DOHH2 (cell line): Measurements from ENCODE around the gene LRRC8D.

Experiments
- H3F3A ChIP-seq: fragments of 200-600 bp; sonication (generic), shearing (Covaris generic); 2 replicates; pipeline ENCODE4 v1.6.0; 2016; ENCODE audit warnings: antibody characterized with exemption, mild to moderate bottlenecking; ENCODE audit not compliant: control insufficient read depth, insufficient read depth
- H3K27ac ChIP-seq: fragments of 200-600 bp; sonication (generic); 2 replicates; pipeline ENCODE4 v1.5.1; 2014; ENCODE audit warnings: low read depth, mild to moderate bottlenecking, low read length, moderate library complexity
- H3K27me3 ChIP-seq: fragments of 200-600 bp; sonication (generic); 2 replicates; pipeline ENCODE4 v1.6.1; 2014; ENCODE audit warnings: mild to moderate bottlenecking, low read length, mixed read lengths; ENCODE audit not compliant: control insufficient read depth
- H3K36me3 ChIP-seq: fragments of 200-600 bp; sonication (generic); 2 replicates; pipeline ENCODE4 v1.6.1; 2014; ENCODE audit warnings: mild to moderate bottlenecking, low read length, moderate library complexity, mixed read lengths; ENCODE audit not compliant: control insufficient read depth
- H3K4me1 ChIP-seq: fragments of 200-600 bp; sonication (generic); 2 replicates; pipeline ENCODE4 v1.6.1; 2014; ENCODE audit warnings: mild to moderate bottlenecking, low read length, mixed read lengths; ENCODE audit not compliant: control insufficient read depth
- H3K4me2 ChIP-seq: fragments of 200-600 bp; sonication (generic); 2 replicates; pipeline ENCODE4 v1.6.0; 2014; ENCODE audit warnings: mild to moderate bottlenecking, low read length, moderate library complexity
- H3K4me3 ChIP-seq: fragments of 200-600 bp; sonication (generic); 2 replicates; pipeline ENCODE4 v1.5.1; 2014; ENCODE audit warnings: mild to moderate bottlenecking, low read length, mixed read lengths
- H3K79me2 ChIP-seq: fragments of 200-600 bp; sonication (generic); 2 replicates; pipeline ENCODE4 v1.6.1; 2014; ENCODE audit warnings: mild to moderate bottlenecking, low read length, mixed read lengths; ENCODE audit not compliant: control insufficient read depth
- H3K9me2 ChIP-seq: fragments of 200-600 bp; sonication (generic); replicated peaks from 2 replicates; pipeline ENCODE4 v1.6.1; 2014; ENCODE audit warnings: mild to moderate bottlenecking, low read length, mixed read lengths; ENCODE audit not compliant: control insufficient read depth
- H3K9me3 ChIP-seq: fragments of 200-600 bp; sonication (generic); 2 replicates; pipeline ENCODE4 v1.6.1; 2014; ENCODE audit warnings: antibody characterized with exemption, low read length, mixed read lengths; ENCODE audit not compliant: control insufficient read depth, insufficient read depth
- H4K20me1 ChIP-seq: fragments of 200-600 bp; sonication (generic); 2 replicates; pipeline ENCODE4 v1.6.0; 2014; ENCODE audit warnings: low read depth, mild to moderate bottlenecking, antibody characterized with exemption, low read length, moderate library complexity; ENCODE audit not compliant: control insufficient read depth, insufficient read depth
- EZH2phosphoT487 ChIP-seq: fragments of 200-600 bp; sonication (generic); IDR thresholded peaks from 2 replicates; pipeline ENCODE4 v1.6.1; 2017; ENCODE audit warnings: borderline replicate concordance, mild to moderate bottlenecking, antibody characterized with exemption, low read length, moderate library complexity, mixed read lengths
- TF ChIP-seq, protein P1 (sequence below): fragments of 200-600 bp; sonication (generic); IDR thresholded peaks from one replicate; pipeline ENCODE4 v1.5.1; 2014; ENCODE audit warnings: antibody characterized with exemption, mild to moderate bottlenecking, low read depth, low read length; ENCODE audit not compliant: poor library complexity, severe bottlenecking

LRRC8D gene

DNA sequence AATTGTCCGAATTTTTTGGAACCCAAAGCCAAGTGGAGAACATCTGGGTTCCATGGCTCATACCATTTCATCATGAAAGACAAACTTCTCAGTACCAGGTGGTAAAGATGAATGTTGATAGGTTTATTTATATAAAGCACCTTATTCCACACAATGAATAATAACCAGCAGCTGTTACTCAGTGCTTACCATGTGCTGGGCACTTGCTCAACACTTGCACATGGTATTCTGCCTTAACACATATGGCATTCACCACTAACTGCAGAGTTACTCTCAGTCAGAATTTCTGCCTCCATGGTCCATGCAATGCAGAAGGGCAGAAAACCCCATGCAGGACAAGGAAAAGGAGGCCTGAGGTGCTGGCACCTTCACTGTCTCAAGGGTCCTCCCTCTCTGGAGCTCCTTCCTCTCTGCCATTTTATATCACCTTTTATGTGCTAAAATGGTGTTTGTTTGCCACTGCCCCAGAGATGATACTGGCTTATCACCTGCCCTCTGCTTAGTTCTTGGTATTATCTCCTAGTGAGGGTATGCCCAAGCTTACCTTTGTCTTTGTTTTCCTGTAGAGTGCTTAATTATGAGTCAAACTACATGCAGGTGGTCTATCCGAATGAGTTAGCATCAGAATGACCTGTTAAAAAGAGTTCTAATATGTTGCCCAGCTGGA is 97.4 kb downstream of the LRRC8D start:
- H3F3A ChIP-seq = no peaks in the 10 kb centered on the region
- no peaks in the 10 kb centered on the region for H3K27me3 ChIP-seq
- no peak for TF ChIP-seq EZH2phosphoT487
- no peaks in the 10 kb centered on the region for H3K9me2 ChIP-seq
- H3K36me3 ChIP-seq = peaks cover 8% of the 10 kb centered on the region
- peaks cover under 1% of the 10 kb centered on the region; the same call in 1 of the 2 replicates for H3K9me3 ChIP-seq
- no peaks in the 10 kb centered on the region for H4K20me1 ChIP-seq
- H3K4me2 ChIP-seq = no peak overlapping the region
- H3K79me2 ChIP-seq = no peaks in the 10 kb centered on the region
- H3K4me1 ChIP-seq = peaks cover 4% of the 10 kb centered on the region
- H3K4me3 ChIP-seq = no peak overlapping the region
- no peak overlapping the region for H3K27ac ChIP-seq

DNA sequence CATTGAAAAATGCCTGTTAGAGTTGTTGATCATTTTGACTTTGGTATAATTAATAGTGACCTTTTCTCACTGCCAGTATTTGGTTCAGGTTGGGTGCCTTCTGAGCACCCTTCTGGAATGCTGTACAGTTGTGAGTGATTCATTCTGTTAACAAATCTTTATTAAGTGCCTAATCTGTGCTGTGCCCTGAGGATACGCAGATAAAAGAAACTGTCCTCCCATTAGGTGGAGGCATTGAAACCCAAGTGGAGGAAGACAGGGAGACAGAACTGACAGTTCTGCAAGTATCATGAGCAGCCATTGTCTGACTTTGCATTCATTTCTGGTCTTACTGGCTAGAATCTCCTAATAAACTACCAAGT is 97.9 kb downstream of the LRRC8D start:
- TF ChIP-seq EZH2phosphoT487 = no peak
- TF ChIP-seq, protein P1, sequence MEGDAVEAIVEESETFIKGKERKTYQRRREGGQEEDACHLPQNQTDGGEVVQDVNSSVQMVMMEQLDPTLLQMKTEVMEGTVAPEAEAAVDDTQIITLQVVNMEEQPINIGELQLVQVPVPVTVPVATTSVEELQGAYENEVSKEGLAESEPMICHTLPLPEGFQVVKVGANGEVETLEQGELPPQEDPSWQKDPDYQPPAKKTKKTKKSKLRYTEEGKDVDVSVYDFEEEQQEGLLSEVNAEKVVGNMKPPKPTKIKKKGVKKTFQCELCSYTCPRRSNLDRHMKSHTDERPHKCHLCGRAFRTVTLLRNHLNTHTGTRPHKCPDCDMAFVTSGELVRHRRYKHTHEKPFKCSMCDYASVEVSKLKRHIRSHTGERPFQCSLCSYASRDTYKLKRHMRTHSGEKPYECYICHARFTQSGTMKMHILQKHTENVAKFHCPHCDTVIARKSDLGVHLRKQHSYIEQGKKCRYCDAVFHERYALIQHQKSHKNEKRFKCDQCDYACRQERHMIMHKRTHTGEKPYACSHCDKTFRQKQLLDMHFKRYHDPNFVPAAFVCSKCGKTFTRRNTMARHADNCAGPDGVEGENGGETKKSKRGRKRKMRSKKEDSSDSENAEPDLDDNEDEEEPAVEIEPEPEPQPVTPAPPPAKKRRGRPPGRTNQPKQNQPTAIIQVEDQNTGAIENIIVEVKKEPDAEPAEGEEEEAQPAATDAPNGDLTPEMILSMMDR = no peak
- no peaks in the 10 kb centered on the region for H3K79me2 ChIP-seq
- peaks cover 12% of the 10 kb centered on the region for H3K36me3 ChIP-seq
- H3K4me3 ChIP-seq = no peak overlapping the region
- no peak overlapping the region for H3K27ac ChIP-seq
- no peaks in the 10 kb centered on the region for H3F3A ChIP-seq
- no peak overlapping the region for H3K4me2 ChIP-seq
- H3K4me1 ChIP-seq = peaks cover 4% of the 10 kb centered on the region
- no peaks in the 10 kb centered on the region for H3K27me3 ChIP-seq
- H3K9me3 ChIP-seq = peaks cover 5% of the 10 kb centered on the region; the same call in 1 of the 2 replicates
- H3K9me2 ChIP-seq = no peaks in the 10 kb centered on the region
- no peaks in the 10 kb centered on the region for H4K20me1 ChIP-seq

DNA sequence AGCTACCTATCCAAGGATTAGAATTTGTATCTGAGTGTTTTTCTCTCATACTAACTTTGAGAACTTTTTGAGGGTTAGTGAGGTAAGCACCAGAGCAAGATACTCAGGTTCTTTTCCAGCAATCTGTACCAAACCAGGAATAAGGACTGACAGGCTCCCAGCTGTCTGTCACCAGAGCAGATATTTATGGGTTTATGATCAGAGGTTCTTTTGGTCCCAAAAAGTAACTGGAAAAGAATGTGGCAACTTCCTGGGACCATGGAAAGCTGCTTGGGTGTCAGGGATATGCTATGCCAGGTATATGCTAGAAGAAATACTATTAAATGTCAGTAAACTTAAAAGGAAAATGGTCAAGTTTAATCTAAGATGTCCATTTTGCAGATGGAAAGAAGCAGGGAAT is 98.3 kb downstream of the LRRC8D start:
- Histone ChIP-seq H3K4me1 (peaks cover 4% of the 10 kb centered on the region), H3K27ac (no peak overlapping the region), H3K79me2 (no peaks in the 10 kb centered on the region), H3F3A (no peaks in the 10 kb centered on the region), H3K4me3 (no peak overlapping the region), H3K36me3 (peaks cover 12% of the 10 kb centered on the region), H3K27me3 (no peaks in the 10 kb centered on the region), H4K20me1 (no peaks in the 10 kb centered on the region), H3K9me2 (no peaks in the 10 kb centered on the region), H3K4me2 (no peak overlapping the region), H3K9me3 (peaks cover 5% of the 10 kb centered on the region; the same call in 1 of the 2 replicates)
- no peak for TF ChIP-seq EZH2phosphoT487

DNA sequence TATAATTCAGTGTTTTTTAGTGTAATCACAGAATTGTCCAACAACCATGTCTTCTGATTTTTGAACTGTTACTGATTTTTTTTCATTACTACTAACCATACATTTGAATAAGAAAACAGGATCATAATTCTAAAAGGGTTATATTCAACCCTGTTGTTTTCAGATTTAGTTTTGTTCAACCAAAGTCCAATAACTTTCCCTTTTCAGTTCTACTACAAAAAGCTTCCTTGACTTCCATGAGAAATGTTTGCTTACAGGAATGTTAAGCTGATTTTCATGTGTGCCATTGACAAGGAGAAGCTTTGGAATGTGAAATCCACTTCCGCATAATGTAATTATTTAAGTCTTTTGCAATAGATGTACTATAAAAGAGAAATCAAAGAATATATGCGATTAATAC is 102.1 kb downstream of the LRRC8D start:
- Histone ChIP-seq H3F3A (no peaks in the 10 kb centered on the region), H3K4me3 (no peak overlapping the region), H3K4me1 (no peaks in the 10 kb centered on the region), H3K9me2 (no peaks in the 10 kb centered on the region), H3K9me3 (peaks cover 5% of the 10 kb centered on the region; the same call in 1 of the 2 replicates), H3K27me3 (no peaks in the 10 kb centered on the region), H3K79me2 (no peaks in the 10 kb centered on the region), H3K36me3 (peaks cover 12% of the 10 kb centered on the region), H3K27ac (no peak overlapping the region), H3K4me2 (no peak overlapping the region), H4K20me1 (no peaks in the 10 kb centered on the region)
- TF ChIP-seq, protein P1 = no peak
- TF ChIP-seq EZH2phosphoT487 = no peak
